HL-60 (cell line): ENCODE results near the gene USP20. TPM values are rescaled to one million over a fixed set of nuclear protein-coding genes. Genes with fewer than 3 reads are reported as not detected.

Experiments used
- DNase-seq, 2 experiments: peaks; one replicate each; pipeline ENCODE4 v3.0.0-alpha.2; 2010 to 2020; ENCODE audit warnings: low read depth in 1 of 2, low spot score in 1 of 2
- H3K27ac ChIP-seq: fragments of 250-450 bp; sonication (Bioruptor Pico); replicated peaks from 2 replicates; pipeline ENCODE4 v1.5.1; 2020; ENCODE audit warnings: mild to moderate bottlenecking, moderate library complexity
- H3K27me3 ChIP-seq: fragments of 250-450 bp; sonication (Bioruptor Pico); 2 replicates; pipeline ENCODE4 v1.5.1; 2021; ENCODE audit warnings: mild to moderate bottlenecking, moderate library complexity; ENCODE audit not compliant: insufficient read depth, poor library complexity, severe bottlenecking
- H3K4me3 ChIP-seq: replicated peaks from 2 replicates; pipeline ENCODE4 v1.5.1; 2011; ENCODE audit warnings: mild to moderate bottlenecking, control low read depth, low read length; ENCODE audit not compliant: insufficient read depth
- CTCF ChIP-seq: IDR thresholded peaks from one replicate; pipeline ENCODE4 v1.5.1; 2011; ENCODE audit warnings: low read length, control low read depth, inconsistent platforms; ENCODE audit not compliant: insufficient read depth
- GABPA ChIP-seq: IDR thresholded peaks from 2 replicates; pipeline ENCODE4 v1.6.1; 2012; ENCODE audit warnings: low read depth
- POLR2AphosphoS5 ChIP-seq: IDR thresholded peaks from 2 replicates; pipeline ENCODE4 v1.6.1; 2012; ENCODE audit warnings: low read depth
- REST ChIP-seq: IDR thresholded peaks from 2 replicates; pipeline ENCODE4 v1.6.1; 2012; ENCODE audit warnings: low read depth; ENCODE audit not compliant: insufficient replicate concordance
- SPI1 ChIP-seq: IDR thresholded peaks from 2 replicates; pipeline ENCODE4 v1.6.1; 2012; ENCODE audit warnings: low read depth, mild to moderate bottlenecking, borderline replicate concordance
- microRNA-seq: library from miRNA; unstranded; fragments of <30 nt; microRNA quantifications from one replicate; pipeline ENCODE4, GENCODE V29; 2018

USP20 gene

DNA sequence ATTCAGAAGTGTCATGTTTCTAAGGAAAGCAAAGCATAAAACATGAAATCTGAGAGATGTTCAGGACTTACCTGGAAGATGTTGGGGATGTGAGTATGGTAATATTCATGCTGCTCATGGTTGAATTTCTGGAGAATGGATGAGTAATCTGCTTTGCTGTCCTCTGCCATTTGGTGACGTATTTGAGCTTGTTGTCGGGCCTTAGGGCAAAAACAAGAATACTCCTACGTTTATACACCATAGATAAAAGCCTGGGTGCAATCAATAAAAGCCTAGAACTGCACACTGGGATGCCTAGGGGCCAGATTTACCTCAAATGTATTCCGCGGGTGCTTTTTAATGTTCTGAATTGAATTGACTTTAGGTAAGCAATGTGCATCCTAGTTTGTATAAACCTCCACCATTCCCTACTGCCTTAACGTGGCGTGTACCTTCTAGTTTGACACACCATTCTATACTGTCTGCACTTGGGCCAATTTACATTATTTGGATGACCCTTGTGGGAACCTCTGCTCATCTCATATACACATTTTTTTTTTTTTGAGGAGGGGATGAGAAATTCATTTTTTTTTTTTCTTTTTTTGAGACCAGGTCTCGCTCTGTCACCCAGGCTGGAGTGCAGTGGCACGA, 94.4 kb downstream of the USP20 start:
- TF ChIP-seq POLR2AphosphoS5 (no peak), CTCF (no peak), GABPA (no peak), SPI1 (no peak), REST (no peak)
- Histone ChIP-seq H3K27me3 (no peaks in the 10 kb centered on the region), H3K27ac (0 out of 2 replicates have a peak overlapping the region, but pooled peaks have one; percentile 6), H3K4me3 (no peak overlapping the region)
- DNase-seq, result no peak

DNA sequence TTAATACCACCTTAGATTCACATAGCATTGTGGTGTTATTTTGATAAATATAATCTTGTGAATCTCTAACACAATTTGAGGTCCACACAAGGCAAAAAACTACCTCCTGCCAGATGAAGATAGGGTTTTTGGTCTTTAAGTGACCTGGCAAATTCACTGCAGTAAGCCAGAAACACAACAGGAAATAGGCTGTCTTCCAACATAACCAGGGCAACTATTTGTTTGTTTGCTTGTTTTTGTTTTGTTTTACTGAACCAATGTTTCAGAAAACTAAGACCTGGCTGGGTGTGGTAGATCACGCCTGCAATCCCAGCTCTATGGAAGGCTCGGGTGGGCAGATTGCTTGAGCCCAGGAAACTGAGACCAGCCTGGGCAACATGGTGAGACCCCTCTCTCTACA, 95.5 kb downstream of the USP20 start:
- no peaks in the 10 kb centered on the region for H3K27me3 ChIP-seq
- H3K27ac ChIP-seq, result peak overlapping the region; percentile 18
- TF ChIP-seq POLR2AphosphoS5 (no peak), CTCF (no peak), REST (no peak), GABPA (no peak), SPI1 (no peak)
- no peak for DNase-seq
- H3K4me3 ChIP-seq, result no peak overlapping the region

Small RNA genes lying within 50 kb of the gene (microRNA-seq; reads per million reads assigned to microRNA genes)
- gene MIR6855, result not detected
